ENCODE measurements around the gene PDCD11.

PDCD11 gene

GRCh38 chr10:103476046-103476768 is 79.8 kb downstream of the PDCD11 start (continued):
- TF ChIP-seq PRDM10 (tag by site-specific recombination; IDR thresholded peaks at IDR 0.05) (0 out of 2 replicates have a peak, but pooled peaks have one; percentile 19), ZNF530 (tag by site-specific recombination; IDR thresholded peaks at IDR 0.05; ENCODE audit: low read depth) (no peak), ZNF341 (tag by site-specific recombination; IDR thresholded peaks at IDR 0.05; ENCODE audit: low read depth) (peak; percentile 60), ZSCAN4 (tag by site-specific recombination; IDR thresholded peaks at IDR 0.05) (no peak), GLIS2 (tag by site-specific recombination; IDR thresholded peaks at IDR 0.05) (peak; percentile 24; the same call in 1 of the 2 replicates)

GRCh38 chr10:103478671-103479070 is 82.2 kb downstream of the PDCD11 start:
- Histone ChIP-seq H3K27ac (ENCODE audit: extremely low read depth, low read depth, low read length) (no peak overlapping the region), H3K4me3 (ENCODE audit: low read depth, low read length) (no peak overlapping the region), H3K9me3 (ENCODE audit: control insufficient read depth, insufficient read depth, low read depth, low read length) (no peaks in the 10 kb centered on the region), H3K36me3 (ENCODE audit: control insufficient read depth in 2 of 2, insufficient read depth in 1 of 2, low read length in 2 of 2) (no peaks in the 10 kb centered on the region), H3K4me1 (ENCODE audit: control insufficient read depth, insufficient read depth, low read length) (no peaks in the 10 kb centered on the region)
- ChIA-PET CTCF (interaction anchor here (0.6 to 4.1 kb wide), 4 partner anchors 7 to 86 kb away, joined by 3 to 26 read pairs (median 3); no protein-coding TSS in a partner anchor), POLR2A (no interaction called here)
- no peak for TF ChIP-seq ZNF211 (tag by site-specific recombination; IDR thresholded peaks at IDR 0.05; ENCODE audit: low read depth)
- no peak for TF ChIP-seq WT1 (tag by site-specific recombination; IDR thresholded peaks at IDR 0.05)

GRCh38 chr10:103479135-103479534 is 82.7 kb downstream of the PDCD11 start, which contains the start of gene CALHM3:
CALHM3 (minus strand) TSS chr10:103479240; CDS start chr10:103479032, 208 bp downstream.
- ChIA-PET POLR2A (no interaction called here), CTCF (interaction anchor here (0.6 to 1.2 kb wide), 4 partner anchors 10 to 746 kb away, joined by 3 to 6 read pairs (median 3); no protein-coding TSS in a partner anchor)
- Histone ChIP-seq H3K4me1 (ENCODE audit: control insufficient read depth, insufficient read depth, low read length) (no peaks in the 10 kb centered on the region), H3K36me3 (ENCODE audit: control insufficient read depth in 2 of 2, insufficient read depth in 1 of 2, low read length in 2 of 2) (no peaks in the 10 kb centered on the region), H3K9me3 (ENCODE audit: control insufficient read depth, insufficient read depth, low read depth, low read length) (no peaks in the 10 kb centered on the region), H3K27ac (ENCODE audit: extremely low read depth, low read depth, low read length) (no peak within 1 kb of the TSS), H3K4me3 (ENCODE audit: low read depth, low read length) (no peak within 1 kb of the TSS)
- TF ChIP-seq ZNF366 (tag by site-specific recombination; conservative IDR thresholded peaks at IDR 0.05): 0 out of 2 replicates have a peak, but pooled peaks have one; percentile 28
- peak; percentile 72; the same call in 1 of the 2 replicates for TF ChIP-seq KLF17 (tag by site-specific recombination; IDR thresholded peaks at IDR 0.05)
- TF ChIP-seq AEBP2 (tag by site-specific recombination; IDR thresholded peaks at IDR 0.05; ENCODE audit: borderline replicate concordance): no peak
- peak; percentile 27; the same call in 1 of the 2 replicates for TF ChIP-seq SP3 (tag by site-specific recombination; IDR thresholded peaks at IDR 0.05)
- no peak for TF ChIP-seq SP2 (tag by site-specific recombination; IDR thresholded peaks at IDR 0.05)
- TF ChIP-seq GLIS1 (tag by site-specific recombination; IDR thresholded peaks at IDR 0.05): peak; percentile 51
- peak; percentile 59; the same call in 1 of the 2 replicates for TF ChIP-seq ZNF692 (tag by site-specific recombination; IDR thresholded peaks at IDR 0.05)
- TF ChIP-seq KLF1 (tag by site-specific recombination; IDR thresholded peaks at IDR 0.05): peak; percentile 84
- peak; percentile 48 for TF ChIP-seq GLIS2 (tag by site-specific recombination; IDR thresholded peaks at IDR 0.05)
- peak; percentile 72 for TF ChIP-seq ZFP69B (tag by site-specific recombination; IDR thresholded peaks at IDR 0.05)
- TF ChIP-seq ZBTB49 (tag by site-specific recombination; IDR thresholded peaks at IDR 0.05; ENCODE audit: low read depth): no peak
